Measurements from ENCODE around the gene SHROOM3.

GRCh38 chr4:76726176-76726575 lies 291.1 kb downstream of the SHROOM3 start:
- TF ChIP-seq CTCF (IDR thresholded peaks at IDR 0.05) (no peak), POLR2A (IDR thresholded peaks at IDR 0.05) (no peak)

Measured in Peyer's patch (tissue), 4 donors.